Stimulated activated naive B cell treated with anti-CD40 and anti-IgM and Interleukin-4, amounts not matched to agents 10 μg/mL and 1 μg/mL and 100 μg/mL, for 72 hours (primary cell): ENCODE data around the gene KIAA1210.
A peak's percentile ranks its signal among the peaks of the same experiment; 100 is the strongest.

Experiments
- ATAC-seq, 2 donors: fragments of 150-1000 bp; cut with Tn5 transposase; replicated peaks; 2 replicates each; pipeline ENCODE4 v1.10.0; 2021; ENCODE audit warnings: moderate library complexity in 1 of 2
- DNase-seq: peaks from one replicate; pipeline ENCODE4 v3.0.0; 2021
- H3K27ac Mint-ChIP-seq: one replicate; pipeline ENCODE4 v1.8.0; 2022; ENCODE audit warnings: mild to moderate bottlenecking, mixed read lengths
- H3K27me3 Mint-ChIP-seq, 2 donors: one replicate each; pipeline ENCODE4 v1.8.0; 2022; ENCODE audit warnings: mixed read lengths in 2 of 2
- H3K36me3 Mint-ChIP-seq, 2 donors: one replicate each; pipeline ENCODE4 v1.8.0; 2022; ENCODE audit warnings: mixed read lengths in 2 of 2, mild to moderate bottlenecking in 1 of 2
- H3K4me1 Mint-ChIP-seq, 2 donors: one replicate each; pipeline ENCODE4 v1.8.0; 2022; ENCODE audit warnings: mixed read lengths in 2 of 2, mild to moderate bottlenecking in 1 of 2
- H3K4me3 Mint-ChIP-seq, 2 donors: one replicate each; pipeline ENCODE4 v1.8.0; 2022; ENCODE audit warnings: mild to moderate bottlenecking in 2 of 2, mixed read lengths in 2 of 2, moderate library complexity in 1 of 2
- H3K9me3 Mint-ChIP-seq, 2 donors: one replicate each; pipeline ENCODE4 v1.8.0; 2022; ENCODE audit warnings: mixed read lengths in 2 of 2, mild to moderate bottlenecking in 1 of 2

Gene KIAA1210

DNA sequence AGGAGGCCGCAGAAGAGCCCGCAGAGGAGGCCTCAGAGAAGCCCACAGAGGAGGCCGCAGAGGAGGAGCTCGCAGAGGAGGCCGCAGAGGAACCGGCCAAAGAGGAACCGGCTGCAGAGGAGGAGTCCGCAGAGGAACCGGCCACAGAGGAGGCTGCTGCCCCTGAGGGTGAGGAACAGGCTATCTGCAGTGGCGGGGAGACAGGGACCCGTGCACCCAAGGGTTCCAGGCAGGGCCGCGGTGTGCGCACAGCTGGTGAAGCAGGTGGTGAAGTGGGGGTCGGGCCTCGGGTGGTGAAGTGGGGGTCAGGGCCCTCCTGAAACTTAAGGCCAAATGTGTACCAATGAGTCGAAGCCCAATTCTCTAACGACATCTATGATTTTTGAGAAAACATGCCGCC is 53.7 kb downstream of the KIAA1210 start:
- H3K4me1 Mint-ChIP-seq: peaks cover 5 to 7% of the 10 kb centered on the region in 2 donors
- H3K27me3 Mint-ChIP-seq: peaks cover 0 to 9% of the 10 kb centered on the region in 2 donors
- DNase-seq: no peak
- H3K27ac Mint-ChIP-seq: no peak overlapping the region
- no peak overlapping the region for H3K4me3 Mint-ChIP-seq
- ATAC-seq: no peak
- H3K36me3 Mint-ChIP-seq: no peaks in the 10 kb centered on the region
- no peaks in the 10 kb centered on the region for H3K9me3 Mint-ChIP-seq

- no peaks in the 10 kb centered on the region for H3K9me3 Mint-ChIP-seq
- peaks cover 5 to 7% of the 10 kb centered on the region in 2 donors for H3K4me1 Mint-ChIP-seq
- H3K4me3 Mint-ChIP-seq: no peak overlapping the region
- no peak overlapping the region for H3K27ac Mint-ChIP-seq
- DNase-seq (no peak), ATAC-seq (no peak)
- no peaks in the 10 kb centered on the region for H3K36me3 Mint-ChIP-seq
- peaks cover 0 to 9% of the 10 kb centered on the region in 2 donors for H3K27me3 Mint-ChIP-seq
Observed at GRCh38 chrX:119073200-119073905, 54.3 kb downstream of the KIAA1210 start.

- ATAC-seq (no peak), DNase-seq (no peak)
- Mint-ChIP-seq H3K27me3 (peaks cover 0 to 9% of the 10 kb centered on the region in 2 donors), H3K9me3 (no peaks in the 10 kb centered on the region), H3K27ac (no peak within 1 kb of the TSS), H3K4me3 (peak within 1 kb of the TSS in 1 of 2 donors; percentile 8), H3K36me3 (no peaks in the 10 kb centered on the region), H3K4me1 (peaks cover 5 to 7% of the 10 kb centered on the region in 2 donors)
Observed at GRCh38 chrX:119072744-119073143, 54.9 kb downstream of the KIAA1210 start, which contains the start of gene CT47C1. Gene CT47C1 (plus strand): TSS chrX:119072993. CDS start chrX:119073226, 233 bp downstream.

DNA sequence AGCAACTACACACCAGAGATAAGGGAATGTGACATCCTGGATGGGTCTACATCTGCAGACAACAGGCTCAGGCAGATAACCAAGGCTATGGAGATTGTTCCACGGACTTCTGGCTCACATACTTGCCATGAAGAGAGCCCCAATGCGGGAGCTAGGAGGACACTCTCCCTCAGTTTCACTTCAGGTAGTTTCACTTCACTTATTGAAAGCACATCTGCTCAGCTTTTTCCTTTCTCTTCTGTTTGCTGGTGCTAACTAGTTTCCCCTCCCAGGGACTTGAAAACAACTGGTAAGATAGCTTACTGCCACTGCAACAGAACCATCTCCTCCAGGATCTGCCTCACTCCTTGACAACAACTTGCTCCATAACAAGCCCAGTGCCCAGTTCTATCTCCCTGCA is 56.2 kb downstream of the KIAA1210 start:
- Mint-ChIP-seq H3K36me3 (no peaks in the 10 kb centered on the region), H3K4me1 (peaks cover 5 to 7% of the 10 kb centered on the region in 2 donors), H3K27ac (no peak overlapping the region), H3K27me3 (peaks cover 0 to 4% of the 10 kb centered on the region in 2 donors), H3K9me3 (no peaks in the 10 kb centered on the region), H3K4me3 (no peak overlapping the region)
- ATAC-seq (peak; percentile 49 to 50), DNase-seq (no peak)

DNA sequence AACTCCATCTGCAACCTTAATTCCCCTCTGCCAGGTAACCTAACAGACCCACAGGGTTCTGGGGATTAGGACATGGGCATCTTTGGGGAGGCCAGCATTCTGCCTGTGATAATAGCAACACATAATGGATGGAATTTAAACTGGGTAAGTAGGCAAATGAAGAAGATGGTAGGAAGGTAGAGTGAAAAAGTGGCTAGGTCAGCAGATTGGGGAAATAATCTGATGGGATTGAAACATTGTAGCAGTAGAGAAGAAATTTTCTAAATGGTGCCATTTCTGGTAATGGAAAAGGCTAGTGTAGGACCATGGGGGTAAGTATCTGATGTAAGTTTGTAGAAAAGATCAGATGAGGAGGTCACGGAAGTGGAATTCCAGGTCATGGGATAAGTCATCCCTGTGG is 57.9 kb downstream of the KIAA1210 start:
- DNase-seq (no peak), ATAC-seq (no peak)
- Mint-ChIP-seq H3K4me3 (no peak overlapping the region), H3K9me3 (no peaks in the 10 kb centered on the region), H3K27me3 (peaks cover 2 to 4% of the 10 kb centered on the region in 2 donors), H3K27ac (no peak overlapping the region), H3K36me3 (no peaks in the 10 kb centered on the region), H3K4me1 (peaks cover 5 to 7% of the 10 kb centered on the region in 2 donors)

GRCh38 chrX:119069128-119069527 is 58.5 kb downstream of the KIAA1210 start:
- DNase-seq (no peak), ATAC-seq (peak; percentile 33 to 41)
- H3K4me3 Mint-ChIP-seq: no peak overlapping the region
- H3K36me3 Mint-ChIP-seq: no peaks in the 10 kb centered on the region
- peaks cover under 1 to 5% of the 10 kb centered on the region in 2 donors for H3K27me3 Mint-ChIP-seq
- H3K4me1 Mint-ChIP-seq: peaks cover 5 to 7% of the 10 kb centered on the region in 2 donors
- H3K27ac Mint-ChIP-seq: no peak overlapping the region
- no peaks in the 10 kb centered on the region for H3K9me3 Mint-ChIP-seq

GRCh38 chrX:119067023-119067739 is 60.4 kb downstream of the KIAA1210 start:
- peak; percentile 42 for DNase-seq
- peaks cover 10 to 12% of the 10 kb centered on the region in 2 donors for H3K27me3 Mint-ChIP-seq
- H3K4me3 Mint-ChIP-seq: no peak overlapping the region
- H3K9me3 Mint-ChIP-seq: no peaks in the 10 kb centered on the region
- H3K27ac Mint-ChIP-seq: no peak overlapping the region
- no peaks in the 10 kb centered on the region for H3K36me3 Mint-ChIP-seq
- peaks cover 5 to 7% of the 10 kb centered on the region in 2 donors for H3K4me1 Mint-ChIP-seq
- ATAC-seq: peak; percentile 87 to 91

DNA sequence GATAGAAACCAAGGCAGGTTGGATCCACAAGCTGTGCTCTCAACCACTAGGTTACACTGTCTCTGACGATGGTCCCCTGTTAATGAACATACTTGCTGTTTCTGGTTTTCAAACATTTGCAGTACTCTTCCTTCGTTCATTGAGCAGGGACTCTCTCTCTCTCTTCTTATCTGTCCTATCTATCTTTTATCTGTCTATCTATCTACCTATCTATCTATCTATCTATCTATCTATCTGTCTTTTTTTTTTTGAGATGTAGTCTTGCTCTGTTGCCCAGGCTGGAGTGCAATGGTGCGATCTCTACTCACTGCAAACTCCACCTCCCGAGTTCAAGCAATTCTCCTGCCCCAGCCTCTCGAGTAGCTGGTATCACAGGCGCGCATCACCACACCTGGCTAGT is 64.2 kb downstream of the KIAA1210 start:
- no peaks in the 10 kb centered on the region for H3K36me3 Mint-ChIP-seq
- no peak overlapping the region for H3K4me3 Mint-ChIP-seq
- H3K9me3 Mint-ChIP-seq: no peaks in the 10 kb centered on the region
- ATAC-seq: no peak
- DNase-seq: no peak
- H3K27ac Mint-ChIP-seq: no peak overlapping the region
- peaks cover 10 to 24% of the 10 kb centered on the region in 2 donors for H3K27me3 Mint-ChIP-seq
- no peaks in the 10 kb centered on the region for H3K4me1 Mint-ChIP-seq

GRCh38 chrX:119062750-119063374 is 64.8 kb downstream of the KIAA1210 start:
- Mint-ChIP-seq H3K27me3 (peaks cover 10 to 24% of the 10 kb centered on the region in 2 donors), H3K4me3 (no peak overlapping the region), H3K27ac (no peak overlapping the region), H3K36me3 (no peaks in the 10 kb centered on the region), H3K9me3 (no peaks in the 10 kb centered on the region), H3K4me1 (no peaks in the 10 kb centered on the region)
- no peak for DNase-seq
- ATAC-seq: no peak

GRCh38 chrX:119055687-119056086 is 71.9 kb downstream of the KIAA1210 start:
- Mint-ChIP-seq H3K9me3 (peaks cover 0 to 1% of the 10 kb centered on the region in 2 donors), H3K27ac (no peak overlapping the region), H3K36me3 (no peaks in the 10 kb centered on the region), H3K4me1 (no peaks in the 10 kb centered on the region), H3K27me3 (peaks cover 7 to 11% of the 10 kb centered on the region in 2 donors), H3K4me3 (no peak overlapping the region)
- ATAC-seq (no peak), DNase-seq (no peak)

GRCh38 chrX:119045884-119046283 is 81.7 kb downstream of the KIAA1210 start:
- Mint-ChIP-seq H3K27me3 (peaks cover 14 to 38% of the 10 kb centered on the region in 2 donors), H3K36me3 (no peaks in the 10 kb centered on the region), H3K9me3 (peaks cover 0 to 9% of the 10 kb centered on the region in 2 donors), H3K4me3 (no peak overlapping the region), H3K4me1 (no peaks in the 10 kb centered on the region), H3K27ac (no peak overlapping the region)
- ATAC-seq (no peak), DNase-seq (no peak)

- H3K4me3 Mint-ChIP-seq: no peak overlapping the region
- no peaks in the 10 kb centered on the region for H3K4me1 Mint-ChIP-seq
- H3K27me3 Mint-ChIP-seq: peaks cover 5 to 15% of the 10 kb centered on the region in 2 donors
- H3K36me3 Mint-ChIP-seq: no peaks in the 10 kb centered on the region
- no peak for ATAC-seq
- no peaks in the 10 kb centered on the region for H3K9me3 Mint-ChIP-seq
- no peak for DNase-seq
- H3K27ac Mint-ChIP-seq: no peak overlapping the region
Observed at GRCh38 chrX:119042996-119043395, 84.6 kb downstream of the KIAA1210 start.

- Mint-ChIP-seq H3K27ac (no peak overlapping the region), H3K4me3 (no peak overlapping the region), H3K9me3 (no peaks in the 10 kb centered on the region), H3K4me1 (no peaks in the 10 kb centered on the region), H3K36me3 (no peaks in the 10 kb centered on the region), H3K27me3 (peaks cover 5 to 6% of the 10 kb centered on the region in 2 donors)
- no peak for ATAC-seq
- no peak for DNase-seq
Observed at GRCh38 chrX:119042040-119042439, 85.6 kb downstream of the KIAA1210 start.

DNA sequence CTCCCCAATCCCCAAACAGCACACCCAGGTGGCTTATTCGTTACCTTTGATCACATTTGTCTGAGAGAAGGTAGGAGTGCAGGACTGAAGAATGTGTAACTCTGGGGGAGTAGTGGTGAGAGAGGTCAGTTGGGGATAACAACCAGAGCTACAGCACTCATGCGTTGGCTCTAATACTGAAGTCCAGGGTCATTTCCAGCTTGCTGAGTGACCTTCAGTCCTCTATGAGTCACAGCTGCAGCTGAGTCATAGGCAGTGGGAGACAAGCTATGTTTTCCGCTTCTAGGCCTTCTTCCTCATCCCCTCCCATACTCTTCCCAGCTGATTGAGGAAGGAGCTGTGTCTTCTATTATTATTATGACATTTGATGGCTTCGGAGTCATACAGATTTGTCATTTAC is 86.4 kb downstream of the KIAA1210 start:
- Mint-ChIP-seq H3K36me3 (no peaks in the 10 kb centered on the region), H3K4me3 (no peak overlapping the region), H3K9me3 (no peaks in the 10 kb centered on the region), H3K27ac (no peak overlapping the region), H3K4me1 (no peaks in the 10 kb centered on the region), H3K27me3 (peaks cover 0 to 5% of the 10 kb centered on the region in 2 donors)
- DNase-seq: no peak
- no peak for ATAC-seq
